GM18517 (cell line): ENCODE data around the gene FGFR3.

ENCODE experiments used
- ATAC-seq: cut with Tn5 transposase; IDR thresholded peaks from one replicate; pipeline ENCODE4 v1.9.1; 2021; ENCODE audit warnings: mild to moderate bottlenecking, moderate library complexity; ENCODE audit not compliant: unreplicated experiment

Gene FGFR3

DNA sequence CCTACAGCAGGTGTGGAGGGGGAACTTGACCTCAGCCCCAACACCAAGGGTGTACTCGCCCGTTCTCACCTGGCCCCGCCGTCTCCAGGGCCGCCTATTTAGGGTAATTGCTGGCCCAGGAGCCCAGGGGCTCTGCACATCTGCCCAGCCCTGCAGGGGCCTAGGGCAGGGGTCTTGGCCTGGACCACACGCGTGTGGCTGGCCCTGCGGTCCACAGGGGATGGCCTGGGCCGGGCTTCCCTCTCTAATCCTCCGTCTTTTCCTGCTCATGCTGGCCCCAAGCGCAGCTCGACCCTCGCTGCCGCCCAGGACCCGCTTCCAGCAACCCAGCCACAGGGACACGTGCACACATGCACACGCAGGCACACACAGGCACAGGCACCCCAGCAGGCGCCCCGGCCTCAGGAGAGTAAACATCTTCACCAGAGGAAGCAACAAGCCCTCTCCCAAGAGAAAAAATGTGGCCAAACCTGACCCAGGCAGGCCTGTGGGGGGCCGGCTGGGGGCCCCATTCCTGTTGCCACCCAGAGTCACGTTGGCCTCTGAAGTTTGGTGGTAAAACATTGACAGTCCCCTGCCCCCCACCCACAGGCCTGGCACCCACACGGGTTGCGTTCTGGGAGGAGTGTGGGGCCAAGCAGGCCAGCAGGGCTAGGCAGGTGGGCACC is 24.6 kb upstream of the FGFR3 start:
- ATAC-seq, result no peak

- no peak for ATAC-seq
Observed at GRCh38 chr4:1769692-1770091, 23.4 kb upstream of the FGFR3 start.

- no peak for ATAC-seq
Observed at GRCh38 chr4:1770245-1770644, 22.8 kb upstream of the FGFR3 start.

DNA sequence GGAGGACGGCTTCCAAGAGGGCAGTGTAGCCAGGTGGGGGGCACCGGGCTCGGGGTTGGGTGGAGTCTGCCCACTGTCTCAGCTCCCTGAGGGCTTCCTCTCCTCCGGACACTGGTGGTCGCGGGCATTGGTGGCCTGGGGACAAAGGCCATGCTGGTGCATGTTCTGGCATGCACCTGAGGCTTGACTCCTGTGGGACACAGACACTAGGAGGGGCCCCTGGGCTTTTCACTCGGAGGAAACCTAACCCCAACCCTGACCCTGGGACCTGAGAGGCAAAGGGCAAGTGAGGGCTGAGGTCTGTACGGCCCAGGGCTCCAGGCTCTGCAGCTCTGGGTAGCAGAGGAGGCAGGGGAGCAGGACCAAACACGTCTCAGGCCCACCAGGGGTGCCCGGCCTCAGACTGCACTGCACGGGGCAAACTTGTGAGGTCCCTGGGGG is 22.3 kb upstream of the FGFR3 start:
- no peak for ATAC-seq

- no peak for ATAC-seq
Observed at GRCh38 chr4:1771555-1772305, 21.4 kb upstream of the FGFR3 start.

DNA sequence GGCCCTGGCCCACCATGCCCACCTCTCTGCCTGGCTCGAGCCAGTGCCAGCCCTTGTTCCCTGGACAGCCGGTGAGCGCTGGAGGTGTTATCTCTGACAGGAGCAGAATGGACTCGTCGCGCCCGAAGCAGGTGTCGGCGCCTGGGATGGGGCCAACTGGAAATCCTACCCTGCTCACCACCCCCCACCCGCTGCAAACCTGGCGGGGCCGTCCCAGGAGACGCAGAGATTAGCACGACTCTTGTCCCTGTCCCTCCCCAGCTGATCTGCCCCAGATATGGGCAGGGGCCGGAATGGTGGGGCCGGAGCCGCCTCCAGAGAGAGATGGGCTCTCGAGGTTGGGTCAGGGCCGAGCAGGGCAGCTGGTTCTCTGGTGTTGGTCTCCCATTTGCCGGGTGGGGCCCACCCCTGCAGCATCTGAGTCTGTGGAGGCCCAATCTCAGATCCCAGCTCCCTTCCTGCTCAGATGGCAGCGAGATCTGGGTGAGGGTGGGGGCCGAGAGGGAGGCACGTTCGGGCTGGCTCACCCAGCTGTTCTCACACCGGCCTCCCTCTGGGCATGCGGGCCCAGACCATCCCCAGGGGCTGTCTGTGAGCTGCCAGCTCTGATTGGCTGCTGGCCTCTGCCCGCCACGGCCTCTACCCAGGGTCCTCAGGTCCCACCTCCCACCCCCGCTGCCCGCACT is 20.1 kb upstream of the FGFR3 start:
- no peak for ATAC-seq

DNA sequence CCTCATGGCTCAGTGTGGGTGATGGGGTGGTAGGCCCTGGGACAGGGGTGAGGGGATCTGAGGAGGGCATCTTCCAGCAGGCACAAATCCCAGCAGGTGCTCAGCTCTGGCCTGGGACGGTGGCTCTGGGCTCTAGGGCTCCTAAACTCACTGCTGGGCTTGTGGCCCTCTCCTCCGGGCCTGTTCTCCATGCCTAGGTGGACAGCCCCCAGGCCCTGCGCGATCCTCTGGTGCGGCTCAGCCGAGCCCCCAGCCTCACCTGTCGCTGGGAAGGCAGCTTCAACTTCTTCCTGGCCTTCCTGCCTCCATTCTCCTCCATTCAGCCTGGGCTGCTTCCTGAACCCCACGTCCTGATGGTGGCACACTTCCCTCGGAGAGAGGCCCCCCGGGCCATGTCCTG is 19.3 kb upstream of the FGFR3 start:
- ATAC-seq, result no peak

DNA sequence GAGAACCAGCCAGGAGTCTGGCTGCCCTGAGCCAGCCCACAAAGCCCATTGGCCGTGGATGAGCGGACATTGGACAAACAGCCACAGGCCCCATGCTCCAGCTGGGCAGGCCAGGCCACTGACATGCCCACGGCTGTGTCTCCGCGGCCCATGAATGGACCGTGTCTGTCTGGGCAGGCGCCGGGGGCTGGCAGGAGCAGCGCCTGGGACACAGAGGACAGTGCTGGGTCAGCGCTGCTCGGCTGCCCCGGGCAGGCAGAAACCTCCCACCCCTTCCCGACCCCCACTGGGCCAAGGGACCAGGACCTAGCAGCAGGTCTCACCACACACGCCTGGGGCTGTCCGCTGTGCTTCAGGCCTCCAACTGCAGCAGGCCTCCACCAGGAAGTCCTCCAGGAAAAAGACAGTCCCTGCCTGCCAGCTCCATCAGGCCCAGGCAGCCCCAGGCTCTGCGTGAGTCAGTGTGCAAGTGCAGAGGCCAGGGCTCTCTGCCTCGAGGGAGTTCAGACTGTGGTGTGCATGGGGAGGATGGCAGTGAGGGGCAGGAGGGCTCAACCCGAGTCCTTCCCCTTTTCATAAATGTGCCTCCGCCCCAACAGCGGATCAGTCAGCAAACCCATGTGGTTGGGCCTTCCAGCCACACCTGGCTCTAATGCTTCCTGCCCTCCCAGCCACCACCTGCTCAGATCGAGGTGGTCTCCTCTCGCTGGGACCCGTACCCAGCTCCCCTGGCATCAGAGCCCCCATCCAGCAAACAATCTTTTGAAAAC is 17.2 kb upstream of the FGFR3 start:
- no peak for ATAC-seq

DNA sequence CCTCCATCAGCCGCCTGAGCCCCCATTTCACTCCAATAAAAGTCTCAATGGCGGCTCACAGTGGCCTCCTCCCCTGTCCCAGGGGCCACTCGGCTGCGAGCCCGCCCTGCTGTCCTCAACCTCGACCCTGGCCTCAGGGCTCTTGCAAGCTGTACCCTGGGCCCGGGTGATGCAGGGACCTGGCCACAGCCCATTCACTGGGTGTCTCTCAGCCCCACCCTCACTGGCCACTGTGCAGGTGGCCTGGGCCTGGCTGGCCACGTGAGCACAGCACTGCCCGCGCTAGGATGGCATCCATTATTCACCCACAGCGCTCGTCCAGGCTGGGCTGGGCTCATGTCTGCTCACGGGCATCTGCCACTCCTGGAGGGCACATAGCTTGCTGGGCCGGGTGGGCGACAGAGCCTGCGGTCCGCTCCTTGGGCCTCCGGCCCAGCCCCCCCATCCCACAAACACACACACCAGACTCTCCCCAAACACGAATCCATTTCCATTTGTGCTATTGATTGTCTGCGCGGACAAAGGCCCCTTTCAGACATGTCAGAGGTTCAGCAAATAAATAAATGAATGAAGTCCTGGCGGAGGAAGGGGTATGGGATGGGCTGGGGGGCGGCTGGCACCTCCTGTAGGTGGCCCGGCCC is 16.5 kb upstream of the FGFR3 start:
- ATAC-seq, result no peak

DNA sequence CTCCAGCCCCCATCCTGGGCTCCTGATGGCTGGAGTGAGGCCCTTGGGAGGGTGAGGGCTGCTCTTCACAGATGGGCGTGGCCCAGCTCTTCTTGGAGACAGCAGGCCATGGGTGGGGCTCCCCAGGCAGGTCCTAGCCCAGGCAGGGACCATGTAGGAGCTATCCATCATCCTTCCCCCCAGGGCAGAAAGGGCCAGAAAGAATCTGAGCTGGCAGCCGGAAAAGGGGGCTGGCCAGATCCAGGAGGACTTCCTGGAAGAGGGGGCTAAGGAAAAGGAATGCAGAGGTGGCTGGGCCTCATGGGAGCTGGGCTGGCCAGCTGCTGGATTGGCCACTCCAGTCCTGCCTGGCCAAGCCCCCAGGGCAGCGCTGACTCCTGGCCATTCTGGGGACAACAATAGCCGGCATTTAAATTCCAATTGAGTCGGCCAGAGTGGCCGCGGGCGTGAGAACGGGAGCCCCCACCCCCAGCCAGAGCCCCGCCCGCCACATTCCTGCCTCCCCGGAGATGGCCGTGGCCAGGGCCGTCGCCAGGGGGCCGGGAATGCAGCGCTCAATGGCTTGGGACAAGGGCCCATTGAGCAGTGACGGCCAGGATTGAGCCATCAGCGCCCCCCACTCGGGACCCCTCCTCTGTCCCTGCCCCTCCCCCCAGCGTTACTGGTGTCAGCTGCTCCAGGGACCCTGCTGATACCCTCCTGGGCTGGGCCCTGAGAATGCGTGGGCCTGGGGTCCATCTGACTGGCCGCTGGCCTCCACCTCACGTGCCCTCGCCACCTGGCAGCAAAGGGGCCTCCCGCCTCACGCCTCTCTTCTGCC is 15.1 kb upstream of the FGFR3 start:
- no peak for ATAC-seq

GRCh38 chr4:1778642-1779392 is 14.3 kb upstream of the FGFR3 start:
- ATAC-seq, result no peak

GRCh38 chr4:1779588-1780382 is 13.3 kb upstream of the FGFR3 start:
- ATAC-seq, result no peak

DNA sequence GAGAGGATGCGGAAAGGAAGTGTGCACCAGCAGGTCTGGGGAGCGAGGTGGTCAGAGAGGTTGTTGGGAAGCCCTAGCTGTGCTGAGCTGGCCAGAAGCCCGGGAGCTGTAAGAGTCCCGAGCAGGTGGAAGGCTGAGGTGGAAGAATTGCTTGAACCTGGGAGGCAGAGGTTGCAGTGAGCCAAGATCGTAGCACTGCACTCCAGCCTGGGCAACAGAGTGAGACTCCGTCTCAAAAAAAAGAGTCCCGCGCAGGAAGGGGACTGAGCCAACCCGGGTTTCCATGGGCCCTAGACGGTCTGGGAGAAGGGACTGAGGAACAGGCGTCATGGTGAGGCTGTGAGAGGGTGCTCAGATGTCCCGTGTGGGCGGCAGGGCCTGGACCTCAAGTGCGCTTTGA is 12.7 kb upstream of the FGFR3 start:
- ATAC-seq, result no peak

DNA sequence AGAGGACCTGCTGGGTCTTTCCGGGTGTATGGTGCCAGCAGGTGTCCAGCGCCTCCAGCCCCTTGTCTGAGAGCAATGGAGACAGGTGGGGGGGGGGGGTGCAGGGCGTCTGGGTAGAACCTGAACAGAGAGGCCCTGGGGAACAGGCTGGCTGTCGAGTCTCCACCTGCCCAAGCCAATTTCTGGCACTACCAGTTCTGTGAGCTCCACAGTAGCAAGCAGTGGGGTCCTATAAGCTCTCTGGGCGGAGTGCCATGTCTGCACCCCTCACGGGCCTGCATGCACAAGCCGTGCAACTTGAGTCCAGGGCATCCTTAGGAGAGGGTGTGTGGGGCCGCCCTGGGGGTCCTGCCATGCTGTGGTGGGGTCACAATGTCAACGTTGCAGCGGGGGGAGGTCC is 10.1 kb upstream of the FGFR3 start:
- ATAC-seq, result no peak

DNA sequence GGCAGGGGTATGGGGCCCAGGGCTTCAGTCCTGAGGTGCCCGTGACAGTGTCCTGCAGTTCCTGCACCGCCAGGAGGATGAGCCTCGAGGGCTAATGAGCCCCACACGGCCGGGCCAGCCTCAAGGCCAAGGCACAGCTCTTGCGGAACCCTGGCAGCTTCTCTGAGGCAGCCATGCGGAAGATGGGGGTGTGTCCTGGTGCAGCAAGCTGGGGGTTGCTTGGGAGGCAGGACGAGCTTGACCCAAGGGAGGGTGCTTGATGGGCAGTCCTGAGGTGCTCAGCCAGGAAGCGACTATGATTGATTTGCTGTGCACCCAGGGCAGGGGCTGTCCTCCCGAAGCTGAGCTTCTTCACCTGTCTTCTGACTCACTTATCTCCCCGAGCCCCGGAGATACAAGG is 9.1 kb upstream of the FGFR3 start:
- ATAC-seq, result no peak

GRCh38 chr4:1784395-1784788 is 8.7 kb upstream of the FGFR3 start:
- ATAC-seq, result no peak

DNA sequence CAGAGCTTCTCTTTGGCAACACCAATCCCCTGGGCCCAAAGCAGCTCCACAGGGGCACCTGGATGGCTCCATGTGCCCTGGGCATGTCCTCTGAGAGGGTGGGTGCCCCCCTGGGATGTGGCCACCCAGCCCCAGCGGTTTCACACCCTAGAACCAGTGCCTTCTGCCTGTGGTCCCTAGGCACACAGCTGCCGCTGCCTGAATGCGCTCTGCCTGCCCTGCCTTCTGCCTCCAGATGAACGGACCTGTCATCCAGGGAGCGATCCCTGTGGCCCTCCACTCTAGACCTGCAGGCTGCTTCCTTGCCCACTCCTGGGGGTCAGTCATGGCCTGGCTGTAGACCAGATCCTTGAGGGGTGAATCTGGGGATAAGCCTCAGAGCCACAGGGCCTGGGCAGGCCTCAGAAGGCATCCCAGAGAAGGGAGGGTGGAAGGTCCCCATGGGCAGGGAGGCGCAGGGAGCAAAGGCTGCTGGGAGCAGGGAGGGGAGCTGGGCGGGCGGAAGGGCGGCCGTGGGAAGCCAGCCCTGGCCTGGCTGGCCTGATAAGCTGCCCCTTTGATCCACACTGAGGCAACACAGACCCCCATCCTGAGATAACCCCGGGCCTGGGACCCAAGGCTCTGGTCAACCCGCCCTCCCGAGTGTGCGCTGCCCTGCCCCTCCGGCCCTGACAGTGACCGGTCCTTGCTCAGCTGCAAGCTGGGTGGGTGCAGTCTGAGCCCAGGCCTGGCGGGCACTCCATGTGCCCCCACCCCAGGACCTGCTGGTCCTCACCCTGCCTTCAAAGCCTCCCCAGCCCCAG is 8.1 kb upstream of the FGFR3 start:
- no peak for ATAC-seq

- ATAC-seq, result no peak
Observed at GRCh38 chr4:1785592-1785991, 7.5 kb upstream of the FGFR3 start.
